Ishikawa (cell line): ENCODE data around the gene TMEM267.

ENCODE experiments used
- TAF1 ChIP-seq: IDR thresholded peaks from 2 replicates; pipeline ENCODE4 v1.6.1; 2012; ENCODE audit warnings: low read depth, mild to moderate bottlenecking
- TEAD4 ChIP-seq: IDR thresholded peaks from 2 replicates; pipeline ENCODE4 v1.6.1; 2012
- TF ChIP-seq, protein P1 (sequence below): IDR thresholded peaks from 2 replicates; pipeline ENCODE4 v1.6.1; 2012
- TF ChIP-seq, protein P2 (sequence below): IDR thresholded peaks from 2 replicates; pipeline ENCODE4 v1.6.1; 2012; ENCODE audit warnings: low read depth, mild to moderate bottlenecking

DNA sequence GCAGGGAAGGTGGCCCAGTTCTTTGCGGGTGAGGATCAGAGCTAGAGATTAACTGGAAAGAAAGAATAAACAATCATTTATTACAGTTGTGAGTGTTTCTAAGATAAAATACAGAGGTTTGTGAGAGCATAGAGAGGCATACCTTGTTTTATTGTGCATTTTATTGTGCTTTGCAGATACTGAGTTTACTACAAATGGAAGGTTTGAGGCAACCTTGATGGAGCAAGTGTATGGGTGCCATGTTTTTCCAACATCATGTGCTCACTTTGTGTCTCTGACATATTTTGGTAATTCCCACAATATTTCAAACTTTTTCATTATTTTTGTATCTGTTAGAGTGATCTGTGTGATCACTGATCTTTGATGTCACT lies 32.0 kb upstream of the TMEM267 start:
- TF ChIP-seq, protein P1, sequence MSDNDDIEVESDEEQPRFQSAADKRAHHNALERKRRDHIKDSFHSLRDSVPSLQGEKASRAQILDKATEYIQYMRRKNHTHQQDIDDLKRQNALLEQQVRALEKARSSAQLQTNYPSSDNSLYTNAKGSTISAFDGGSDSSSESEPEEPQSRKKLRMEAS, result no peak
- TF ChIP-seq TAF1, result no peak
- no peak for TF ChIP-seq TEAD4
- TF ChIP-seq, protein P2, sequence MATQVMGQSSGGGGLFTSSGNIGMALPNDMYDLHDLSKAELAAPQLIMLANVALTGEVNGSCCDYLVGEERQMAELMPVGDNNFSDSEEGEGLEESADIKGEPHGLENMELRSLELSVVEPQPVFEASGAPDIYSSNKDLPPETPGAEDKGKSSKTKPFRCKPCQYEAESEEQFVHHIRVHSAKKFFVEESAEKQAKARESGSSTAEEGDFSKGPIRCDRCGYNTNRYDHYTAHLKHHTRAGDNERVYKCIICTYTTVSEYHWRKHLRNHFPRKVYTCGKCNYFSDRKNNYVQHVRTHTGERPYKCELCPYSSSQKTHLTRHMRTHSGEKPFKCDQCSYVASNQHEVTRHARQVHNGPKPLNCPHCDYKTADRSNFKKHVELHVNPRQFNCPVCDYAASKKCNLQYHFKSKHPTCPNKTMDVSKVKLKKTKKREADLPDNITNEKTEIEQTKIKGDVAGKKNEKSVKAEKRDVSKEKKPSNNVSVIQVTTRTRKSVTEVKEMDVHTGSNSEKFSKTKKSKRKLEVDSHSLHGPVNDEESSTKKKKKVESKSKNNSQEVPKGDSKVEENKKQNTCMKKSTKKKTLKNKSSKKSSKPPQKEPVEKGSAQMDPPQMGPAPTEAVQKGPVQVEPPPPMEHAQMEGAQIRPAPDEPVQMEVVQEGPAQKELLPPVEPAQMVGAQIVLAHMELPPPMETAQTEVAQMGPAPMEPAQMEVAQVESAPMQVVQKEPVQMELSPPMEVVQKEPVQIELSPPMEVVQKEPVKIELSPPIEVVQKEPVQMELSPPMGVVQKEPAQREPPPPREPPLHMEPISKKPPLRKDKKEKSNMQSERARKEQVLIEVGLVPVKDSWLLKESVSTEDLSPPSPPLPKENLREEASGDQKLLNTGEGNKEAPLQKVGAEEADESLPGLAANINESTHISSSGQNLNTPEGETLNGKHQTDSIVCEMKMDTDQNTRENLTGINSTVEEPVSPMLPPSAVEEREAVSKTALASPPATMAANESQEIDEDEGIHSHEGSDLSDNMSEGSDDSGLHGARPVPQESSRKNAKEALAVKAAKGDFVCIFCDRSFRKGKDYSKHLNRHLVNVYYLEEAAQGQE, result no peak
